ENCODE results near the gene KCNK16.

KCNK16 gene

DNA sequence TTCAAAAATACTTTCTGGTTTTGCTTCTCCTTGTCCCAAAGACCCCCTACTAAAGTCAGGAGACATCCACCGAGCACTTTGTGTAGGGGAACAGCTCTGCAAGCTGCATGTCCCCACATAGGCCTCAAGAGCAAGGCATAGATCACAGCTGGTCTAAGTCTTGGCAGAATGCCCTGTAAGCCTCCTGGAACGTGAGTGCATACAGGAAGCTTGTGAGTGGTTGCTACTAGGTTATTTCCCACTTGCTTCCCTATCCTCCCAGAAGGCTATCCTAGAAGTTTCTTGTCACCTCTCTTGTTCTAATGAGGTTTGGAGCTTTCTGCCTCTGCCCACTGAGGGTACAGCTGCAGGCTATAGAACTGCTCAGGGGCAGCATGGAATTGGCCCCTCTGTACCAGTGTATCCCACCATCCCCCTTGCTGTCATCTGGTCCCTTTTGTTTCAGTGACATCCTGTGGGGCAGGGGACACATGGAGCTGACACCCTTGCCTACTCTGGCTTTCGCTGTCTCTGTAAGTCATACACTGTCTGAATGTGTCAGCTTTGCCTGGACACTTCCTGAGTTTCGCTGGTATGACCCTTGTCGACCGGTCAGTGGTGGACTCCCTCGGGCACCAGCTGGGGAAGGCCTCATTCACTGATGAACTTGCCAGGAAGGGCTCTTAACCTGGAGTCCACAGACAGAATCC is 35.6 kb upstream of the KCNK16 start:
- H3K27ac ChIP-seq = no peak overlapping the region
- DNase-seq = peak; percentile 21
- H3K36me3 ChIP-seq = no peaks in the 10 kb centered on the region
- no peak overlapping the region for H3K4me3 ChIP-seq (ENCODE audit: low read depth, low read length)
- no peak for TF ChIP-seq CTCF (IDR thresholded peaks at IDR 0.05; ENCODE audit: low read depth, low read length)
- no peaks in the 10 kb centered on the region for H3K9me3 ChIP-seq (ENCODE audit: severe bottlenecking)
- H3K27me3 ChIP-seq (ENCODE audit: insufficient read depth, low read depth, severe bottlenecking) = no peaks in the 10 kb centered on the region

DNA sequence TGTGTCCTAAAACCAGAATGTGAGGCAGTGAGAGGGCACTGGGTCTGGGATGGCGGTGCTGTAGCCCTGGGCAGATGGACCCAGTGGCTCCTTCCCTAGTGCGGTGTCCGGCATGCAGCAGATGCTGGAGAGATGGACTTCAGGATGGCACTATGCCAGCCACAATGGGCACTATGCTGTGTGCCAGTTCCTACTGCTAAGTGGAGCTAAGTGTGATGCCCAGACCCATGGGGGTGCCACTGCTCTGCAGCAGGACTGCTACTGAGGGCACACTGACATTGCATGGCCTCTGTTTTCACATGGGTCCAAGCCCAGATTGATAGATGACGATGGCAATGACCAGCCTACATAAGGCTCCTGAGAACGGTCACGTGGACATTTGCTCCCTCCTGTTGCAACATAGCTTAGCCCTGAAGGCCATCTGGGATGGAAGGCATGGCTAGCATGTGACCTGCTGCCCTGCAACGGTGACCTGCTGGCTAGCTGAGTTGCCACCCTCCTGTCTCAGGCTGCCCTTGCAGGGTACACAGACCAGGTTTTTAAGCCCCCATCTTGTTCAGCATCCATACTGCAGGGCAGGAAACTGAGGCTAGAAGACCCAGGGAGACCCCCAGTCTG is 31.3 kb upstream of the KCNK16 start:
- no peaks in the 10 kb centered on the region for H3K36me3 ChIP-seq
- TF ChIP-seq CTCF (IDR thresholded peaks at IDR 0.05; ENCODE audit: low read depth, low read length) = no peak
- no peak overlapping the region for H3K4me3 ChIP-seq (ENCODE audit: low read depth, low read length)
- H3K27ac ChIP-seq = no peak overlapping the region
- no peaks in the 10 kb centered on the region for H3K9me3 ChIP-seq (ENCODE audit: severe bottlenecking)
- DNase-seq = peak; percentile 5
- H3K27me3 ChIP-seq (ENCODE audit: insufficient read depth, low read depth, severe bottlenecking) = no peaks in the 10 kb centered on the region

- DNase-seq = peak; percentile 4
- no peaks in the 10 kb centered on the region for H3K27me3 ChIP-seq (ENCODE audit: insufficient read depth, low read depth, severe bottlenecking)
- no peak overlapping the region for H3K4me3 ChIP-seq (ENCODE audit: low read depth, low read length)
- no peaks in the 10 kb centered on the region for H3K36me3 ChIP-seq
- no peak overlapping the region for H3K27ac ChIP-seq
- TF ChIP-seq CTCF (IDR thresholded peaks at IDR 0.05; ENCODE audit: low read depth, low read length) = no peak
- H3K9me3 ChIP-seq (ENCODE audit: severe bottlenecking) = no peaks in the 10 kb centered on the region
These were observed 28.4 kb upstream of the KCNK16 start for GRCh38 chr6:39350723-39351505.

DNA sequence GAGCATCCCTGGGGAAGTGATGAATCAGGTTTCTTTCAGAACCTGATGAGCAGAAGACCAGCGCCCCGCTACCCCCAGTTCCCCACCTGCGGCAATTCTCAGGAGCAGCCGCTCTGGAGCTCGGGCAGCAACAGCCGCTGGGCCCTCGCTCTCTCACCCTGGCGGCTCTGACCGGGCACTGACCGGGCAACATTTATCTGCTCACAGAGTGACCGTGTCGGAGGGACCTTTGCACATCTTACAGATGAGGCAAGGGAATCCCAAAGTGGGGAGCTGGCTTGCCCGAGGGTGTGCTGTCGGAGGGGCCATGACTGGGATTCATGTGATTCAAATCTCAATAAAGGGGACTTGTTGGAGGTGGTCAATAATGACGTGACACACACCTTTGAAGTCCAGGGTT is 26.2 kb upstream of the KCNK16 start:
- H3K27ac ChIP-seq = no peak overlapping the region
- no peak for TF ChIP-seq CTCF (IDR thresholded peaks at IDR 0.05; ENCODE audit: low read depth, low read length)

GRCh38 chr6:39347906-39348585 is 25.5 kb upstream of the KCNK16 start:
- Histone ChIP-seq H3K9me3 (ENCODE audit: severe bottlenecking) (no peaks in the 10 kb centered on the region), H3K4me3 (ENCODE audit: low read depth, low read length) (no peak overlapping the region), H3K27me3 (ENCODE audit: insufficient read depth, low read depth, severe bottlenecking) (no peaks in the 10 kb centered on the region), H3K36me3 (no peaks in the 10 kb centered on the region), H3K27ac (no peak overlapping the region)
- TF ChIP-seq CTCF (IDR thresholded peaks at IDR 0.05; ENCODE audit: low read depth, low read length) = peak; percentile 99
- DNase-seq = peak; percentile 86

More for the DNA sequence above, 26.2 kb upstream of the KCNK16 start:
- Histone ChIP-seq H3K9me3 (ENCODE audit: severe bottlenecking) (no peaks in the 10 kb centered on the region), H3K4me3 (ENCODE audit: low read depth, low read length) (no peak overlapping the region), H3K27me3 (ENCODE audit: insufficient read depth, low read depth, severe bottlenecking) (no peaks in the 10 kb centered on the region), H3K36me3 (no peaks in the 10 kb centered on the region)
- no peak for DNase-seq

Data from WERI-Rb-1 (cell line).